ENCODE results near the gene PPP2R2D.

GRCh38 chr10:131897297-131897899 is 3.4 kb upstream of the PPP2R2D start:
- no peak for TF ChIP-seq CTCF (IDR thresholded peaks at IDR 0.05)
- TF ChIP-seq POLR2A (IDR thresholded peaks at IDR 0.05), result no peak
- no peak for TF ChIP-seq POLR2AphosphoS5 (IDR thresholded peaks at IDR 0.05)

Data from stomach (tissue), 4 donors.